T-helper 2 cell treated with Interferon-gamma antibody and Interleukin-4, amounts not matched to agents 5 μg/mL and 100 μg/mL, for 36 hours (primary cell): ENCODE results near the gene SDF2L1.

Experiments
- DNase-seq: peaks from one replicate; pipeline ENCODE4 v3.0.0; 2021; ENCODE audit warnings: low spot score
- H3K27ac Mint-ChIP-seq: one replicate; pipeline ENCODE4 v1.8.0; 2021; ENCODE audit warnings: mild to moderate bottlenecking, mixed read lengths
- H3K27me3 Mint-ChIP-seq: one replicate; pipeline ENCODE4 v1.8.0; 2021; ENCODE audit warnings: low read depth, mixed read lengths
- H3K36me3 Mint-ChIP-seq: one replicate; pipeline ENCODE4 v1.8.0; 2021; ENCODE audit warnings: low read depth, mixed read lengths
- H3K4me1 Mint-ChIP-seq: one replicate; pipeline ENCODE4 v1.8.0; 2021; ENCODE audit warnings: low read depth, mixed read lengths
- H3K4me3 Mint-ChIP-seq: one replicate; pipeline ENCODE4 v1.8.0; 2022; ENCODE audit warnings: mild to moderate bottlenecking, moderate library complexity, mixed read lengths
- H3K9me3 Mint-ChIP-seq: one replicate; pipeline ENCODE4 v1.8.0; 2021; ENCODE audit warnings: mixed read lengths

Gene SDF2L1

DNA sequence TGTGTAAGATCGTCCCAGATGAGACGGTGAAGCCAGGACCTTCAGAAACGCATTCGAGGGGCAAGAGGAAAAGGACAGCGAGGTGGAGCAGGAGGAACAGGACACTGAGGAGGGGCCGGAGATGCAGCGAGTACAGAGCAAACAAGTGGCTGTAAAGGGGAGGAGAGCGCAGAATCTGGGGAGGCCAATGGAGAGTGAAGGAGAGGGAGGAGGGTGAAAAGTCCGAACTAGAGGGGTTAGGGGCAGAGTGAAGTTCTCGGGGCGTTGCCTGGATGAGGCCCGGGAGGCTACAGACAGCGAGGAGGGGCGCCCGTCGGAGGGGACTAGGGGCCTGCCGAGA lies 14.9 kb downstream of the SDF2L1 start:
- Mint-ChIP-seq H3K4me3 (peak overlapping the region; percentile 75), H3K36me3 (peaks cover 4% of the 10 kb centered on the region), H3K9me3 (no peaks in the 10 kb centered on the region), H3K4me1 (peaks cover 19% of the 10 kb centered on the region), H3K27ac (peak overlapping the region; percentile 83), H3K27me3 (no peaks in the 10 kb centered on the region)
- DNase-seq, result no peak

- H3K27me3 Mint-ChIP-seq, result no peaks in the 10 kb centered on the region
- peaks cover 19% of the 10 kb centered on the region for H3K4me1 Mint-ChIP-seq
- peak overlapping the region; percentile 89 for H3K4me3 Mint-ChIP-seq
- DNase-seq, result peak; percentile 86
- peaks cover 4% of the 10 kb centered on the region for H3K36me3 Mint-ChIP-seq
- H3K9me3 Mint-ChIP-seq, result no peaks in the 10 kb centered on the region
- peak overlapping the region; percentile 93 for H3K27ac Mint-ChIP-seq
These were observed 15.4 kb downstream of the SDF2L1 start for GRCh38 chr22:21657360-21658032.

- Mint-ChIP-seq H3K27me3 (no peaks in the 10 kb centered on the region), H3K4me1 (peaks cover 14% of the 10 kb centered on the region), H3K9me3 (no peaks in the 10 kb centered on the region), H3K4me3 (no peak overlapping the region), H3K27ac (no peak overlapping the region), H3K36me3 (no peaks in the 10 kb centered on the region)
- DNase-seq, result no peak
These were observed 17.9 kb downstream of the SDF2L1 start for GRCh38 chr22:21659864-21660525.

GRCh38 chr22:21660904-21661303 lies 18.8 kb downstream of the SDF2L1 start:
- no peak overlapping the region for H3K4me3 Mint-ChIP-seq

GRCh38 chr22:21661991-21662390 lies 19.9 kb downstream of the SDF2L1 start:
- H3K27me3 Mint-ChIP-seq, result no peaks in the 10 kb centered on the region
- H3K4me1 Mint-ChIP-seq, result peaks cover 10% of the 10 kb centered on the region
- H3K36me3 Mint-ChIP-seq, result peaks cover 2% of the 10 kb centered on the region
- DNase-seq, result no peak
- no peak overlapping the region for H3K27ac Mint-ChIP-seq
- no peak overlapping the region for H3K4me3 Mint-ChIP-seq
- no peaks in the 10 kb centered on the region for H3K9me3 Mint-ChIP-seq

More at GRCh38 chr22:21660904-21661303, 18.8 kb downstream of the SDF2L1 start:
- peaks cover 17% of the 10 kb centered on the region for H3K4me1 Mint-ChIP-seq
- no peak for DNase-seq
- H3K36me3 Mint-ChIP-seq, result no peaks in the 10 kb centered on the region
- H3K27ac Mint-ChIP-seq, result no peak overlapping the region
- H3K9me3 Mint-ChIP-seq, result no peaks in the 10 kb centered on the region
- no peaks in the 10 kb centered on the region for H3K27me3 Mint-ChIP-seq

- DNase-seq, result no peak
- H3K27ac Mint-ChIP-seq, result peak overlapping the region; percentile 9
- H3K9me3 Mint-ChIP-seq, result no peaks in the 10 kb centered on the region
- peaks cover 13% of the 10 kb centered on the region for H3K4me1 Mint-ChIP-seq
- no peaks in the 10 kb centered on the region for H3K27me3 Mint-ChIP-seq
- peaks cover 4% of the 10 kb centered on the region for H3K36me3 Mint-ChIP-seq
- no peak overlapping the region for H3K4me3 Mint-ChIP-seq
These were observed 21.6 kb downstream of the SDF2L1 start for GRCh38 chr22:21663738-21664137.

- H3K4me1 Mint-ChIP-seq, result peaks cover 15% of the 10 kb centered on the region
- H3K36me3 Mint-ChIP-seq, result peaks cover 9% of the 10 kb centered on the region
- H3K4me3 Mint-ChIP-seq, result peak overlapping the region; percentile 99
- H3K27ac Mint-ChIP-seq, result peak overlapping the region; percentile 98
- no peak for DNase-seq
- no peaks in the 10 kb centered on the region for H3K27me3 Mint-ChIP-seq
- H3K9me3 Mint-ChIP-seq, result no peaks in the 10 kb centered on the region
These were observed 23.1 kb downstream of the SDF2L1 start for GRCh38 chr22:21665047-21665851.

- peaks cover 15% of the 10 kb centered on the region for H3K4me1 Mint-ChIP-seq
- DNase-seq, result no peak
- peak overlapping the region; percentile 99 for H3K4me3 Mint-ChIP-seq
- H3K27ac Mint-ChIP-seq, result peak overlapping the region; percentile 83
- peaks cover 15% of the 10 kb centered on the region for H3K36me3 Mint-ChIP-seq
- no peaks in the 10 kb centered on the region for H3K27me3 Mint-ChIP-seq
- no peaks in the 10 kb centered on the region for H3K9me3 Mint-ChIP-seq
These were observed 24.7 kb downstream of the SDF2L1 start for GRCh38 chr22:21666786-21667185.

GRCh38 chr22:21669026-21669425 lies 26.9 kb downstream of the SDF2L1 start:
- no peak overlapping the region for H3K4me3 Mint-ChIP-seq
- H3K9me3 Mint-ChIP-seq, result no peaks in the 10 kb centered on the region
- H3K36me3 Mint-ChIP-seq, result peaks cover 31% of the 10 kb centered on the region
- no peak overlapping the region for H3K27ac Mint-ChIP-seq
- H3K4me1 Mint-ChIP-seq, result peaks cover 15% of the 10 kb centered on the region
- no peaks in the 10 kb centered on the region for H3K27me3 Mint-ChIP-seq
- DNase-seq, result no peak

GRCh38 chr22:21672107-21672629 lies 30.1 kb downstream of the SDF2L1 start:
- H3K9me3 Mint-ChIP-seq, result no peaks in the 10 kb centered on the region
- H3K36me3 Mint-ChIP-seq, result peaks cover 51% of the 10 kb centered on the region
- no peaks in the 10 kb centered on the region for H3K27me3 Mint-ChIP-seq
- no peak overlapping the region for H3K27ac Mint-ChIP-seq
- H3K4me3 Mint-ChIP-seq, result no peak overlapping the region
- DNase-seq, result no peak
- H3K4me1 Mint-ChIP-seq, result peaks cover 8% of the 10 kb centered on the region

- Mint-ChIP-seq H3K27me3 (no peaks in the 10 kb centered on the region), H3K36me3 (peaks cover 56% of the 10 kb centered on the region), H3K27ac (no peak overlapping the region), H3K9me3 (no peaks in the 10 kb centered on the region), H3K4me1 (peaks cover 2% of the 10 kb centered on the region), H3K4me3 (no peak overlapping the region)
- DNase-seq, result no peak
These were observed 31.6 kb downstream of the SDF2L1 start for GRCh38 chr22:21673534-21674321.

- H3K27ac Mint-ChIP-seq, result no peak overlapping the region
- DNase-seq, result no peak
- H3K36me3 Mint-ChIP-seq, result peaks cover 53% of the 10 kb centered on the region
- H3K27me3 Mint-ChIP-seq, result no peaks in the 10 kb centered on the region
- H3K4me1 Mint-ChIP-seq, result peaks cover 1% of the 10 kb centered on the region
- no peaks in the 10 kb centered on the region for H3K9me3 Mint-ChIP-seq
- H3K4me3 Mint-ChIP-seq, result no peak overlapping the region
These were observed 32.6 kb downstream of the SDF2L1 start for GRCh38 chr22:21674638-21675245.
